Endothelial cell of umbilical vein (primary cell): ENCODE measurements around the gene YIPF1. TPM values are rescaled to one million over a fixed set of nuclear protein-coding genes. Genes with fewer than 3 reads are reported as not detected.

Experiments
- BruUV-seq: library from RNA; stranded (reverse); fragments of 400-500 nt; replicated peaks from 2 replicates; lab custom pipeline; 2021; lab: Mats Ljungman, UMichigan
- CTCF ChIA-PET: fragments of 300-600, 350-600 bp; sonication (Branson Sonifier 250); formaldehyde crosslinking; loops from one replicate; lab custom pipeline; 2021; ENCODE audit warnings: antibody characterized with exemption, inconsistent platforms; lab: Charles Lee
- POLR2A ChIA-PET: fragments of 300-600, 350-600 bp; sonication (Branson Sonifier 250); formaldehyde crosslinking; loops from one replicate; lab custom pipeline; 2021; ENCODE audit warnings: antibody characterized with exemption, inconsistent platforms; lab: Charles Lee
- DNase-seq: peaks from one replicate; pipeline ENCODE4 v3.0.0-alpha.2; 2011; ENCODE audit warnings: low read depth, low spot score
- FAIRE-seq: peaks from 2 replicates; lab custom pipeline; 2011; peaks lifted over from hg19 to GRCh38; lab: Jason Lieb, UNC
- H2AFZ ChIP-seq: 2 replicates; pipeline ENCODE4 v1.6.0; 2012; ENCODE audit warnings: low read depth, low read length, control low read depth, inconsistent platforms
- H3K27ac ChIP-seq: 2 replicates; pipeline ENCODE4 v1.5.1; 2011; ENCODE audit warnings: low read depth, mild to moderate bottlenecking, control low read depth, low read length, moderate library complexity; ENCODE audit not compliant: insufficient read depth
- H3K27me3 ChIP-seq, 2 experiments: 2 replicates each; pipeline versions ENCODE4 v1.6.0 to v1.6.1; 2011; ENCODE audit warnings: low read length in 2 of 2, mixed read lengths in 1 of 2; ENCODE audit not compliant: control insufficient read depth in 2 of 2, insufficient read depth in 2 of 2
- H3K36me3 ChIP-seq, 2 experiments: 2 replicates in 1 of 2; 3 replicates in 1 of 2; pipeline ENCODE4 v1.5.1; 2011; ENCODE audit warnings: low read length in 2 of 2, mild to moderate bottlenecking in 1 of 2, moderate library complexity in 1 of 2; ENCODE audit not compliant: control insufficient read depth in 2 of 2, insufficient read depth in 2 of 2; ENCODE audit errors: extremely low read depth in 1 of 2
- H3K4me1 ChIP-seq: 3 replicates; pipeline ENCODE4 v1.5.1; 2011; ENCODE audit warnings: mild to moderate bottlenecking, low read length; ENCODE audit not compliant: control insufficient read depth, insufficient read depth; ENCODE audit errors: extremely low read depth
- H3K4me2 ChIP-seq: 2 replicates; pipeline ENCODE4 v1.6.1; 2011; ENCODE audit warnings: low read length, control low read depth, mixed read lengths; ENCODE audit not compliant: insufficient read depth
- H3K4me3 ChIP-seq, 3 experiments: fragments of 200-600 bp in 1 of 3; sonication (generic), shearing (Covaris generic) in 1 of 3; replicated peaks in 1 of 3; 2 replicates each; pipeline ENCODE4 v1.5.1; 2011 to 2016; ENCODE audit warnings: control low read depth in 3 of 3, low read length in 3 of 3, mild to moderate bottlenecking in 2 of 3, inconsistent platforms in 1 of 3, low read depth in 1 of 3, moderate library complexity in 1 of 3; ENCODE audit not compliant: insufficient read depth in 1 of 3
- H3K79me2 ChIP-seq: 2 replicates; pipeline ENCODE4 v1.6.0; 2012; ENCODE audit warnings: low read length, inconsistent platforms; ENCODE audit not compliant: control insufficient read depth, insufficient read depth
- H3K9ac ChIP-seq: replicated peaks from 2 replicates; pipeline ENCODE3; 2011; ENCODE audit warnings: low read length, control low read depth; ENCODE audit not compliant: insufficient read depth; ENCODE audit errors: extremely low read depth
- H3K9me1 ChIP-seq: replicated peaks from 3 replicates; pipeline ENCODE4 v1.6.0; 2011; ENCODE audit warnings: mild to moderate bottlenecking, low read length; ENCODE audit not compliant: control insufficient read depth, insufficient read depth; ENCODE audit errors: extremely low read depth
- H3K9me3 ChIP-seq: replicated peaks from 2 replicates; pipeline ENCODE4 v1.5.1; 2012; ENCODE audit warnings: low read length, inconsistent platforms; ENCODE audit not compliant: control insufficient read depth, insufficient read depth
- H4K20me1 ChIP-seq: replicated peaks from 2 replicates; pipeline ENCODE3; 2011; ENCODE audit warnings: mild to moderate bottlenecking, low read length; ENCODE audit not compliant: control insufficient read depth, insufficient read depth; ENCODE audit errors: extremely low read depth
- FOS ChIP-seq: IDR thresholded peaks from 2 replicates; pipeline ENCODE4 v1.6.1; 2011; ENCODE audit warnings: mild to moderate bottlenecking, low read length, moderate library complexity, borderline replicate concordance; ENCODE audit not compliant: insufficient read depth
- GATA2 ChIP-seq: IDR thresholded peaks from 2 replicates; pipeline ENCODE4 v1.7.0; 2011; ENCODE audit warnings: low read depth, mild to moderate bottlenecking, moderate library complexity, mixed read lengths, low read length; ENCODE audit not compliant: insufficient read length, insufficient read depth
- MAX ChIP-seq: IDR thresholded peaks from 2 replicates; pipeline ENCODE4 v1.6.1; 2011; ENCODE audit not compliant: insufficient read depth, insufficient read length
- MYC ChIP-seq: IDR thresholded peaks from one replicate; pipeline ENCODE4 v1.6.1; 2011; ENCODE audit warnings: mild to moderate bottlenecking, low read depth, low read length
- POLR2A ChIP-seq: IDR thresholded peaks from 2 replicates; pipeline ENCODE4 v1.6.1; 2012; ENCODE audit warnings: low read depth, mild to moderate bottlenecking, control low read depth, low read length
- dilution Hi-C: fragments of 300-500 bp; cut with MboI; formaldehyde crosslinking; loops from one replicate; pipeline ENCODE4 v1.15.0; 2019; ENCODE audit warnings: low sequenced_read_pairs; ENCODE audit not compliant: extremely low pct_ligation_motif_present
- intact Hi-C: fragments of 100-400 bp; cut with micrococcal nuclease; formaldehyde crosslinking; loops from one replicate; pipeline ENCODE4 v1.10.0; 2022
- polyA plus RNA-seq, 4 experiments: library from polyadenylated mRNA; depleted of rRNA in 3 of 4; stranded (reverse) in 3 of 4; unstranded in 1 of 4; fragments of >200 nt; gene quantifications; 2 replicates each; pipeline versions ENCODE4 v1.2.1 to v1.2.3, GENCODE V29; 2011 to 2012; ENCODE audit warnings: missing spikeins in 1 of 4
- total RNA-seq: library from RNA; stranded (reverse); gene quantifications from 2 replicates; pipeline ENCODE4 v1.2.3, GENCODE V29; 2021

YIPF1 gene
- total and polyA plus RNA-seq, 2 donors (not counting 3 experiments of a cell fraction or from before 2014, with no cell fraction given): 14.8 to 26.2 TPM

- POLR2A ChIA-PET: no interaction called here
- H4K20me1 ChIP-seq: no peaks in the 10 kb centered on the region
- intact Hi-C loops: no loop called here
- no peaks in the 10 kb centered on the region for H3K27me3 ChIP-seq
- no peak overlapping the region for H3K9ac ChIP-seq
- H3K36me3 ChIP-seq: peaks cover 3 to 4% of the 10 kb centered on the region in 2 experiments
- dilution Hi-C loops: no loop called here
- no peaks in the 10 kb centered on the region for H3K9me3 ChIP-seq
- H2AFZ ChIP-seq: no peak overlapping the region
- H3K79me2 ChIP-seq: no peaks in the 10 kb centered on the region
- no peak overlapping the region for H3K27ac ChIP-seq
- TF ChIP-seq POLR2A (no peak), FOS (no peak), GATA2 (no peak), MAX (no peak), MYC (no peak)
- FAIRE-seq (no peak), DNase-seq (no peak)
- H3K4me2 ChIP-seq: no peak overlapping the region
- no peaks in the 10 kb centered on the region for H3K9me1 ChIP-seq
- H3K4me3 ChIP-seq: no peak overlapping the region
- no peaks in the 10 kb centered on the region for H3K4me1 ChIP-seq
- no TSS peak for BruUV-seq
- CTCF ChIA-PET: no interaction called here
Observed at GRCh38 chr1:53919675-53920066, 30.1 kb upstream of the YIPF1 start.

GRCh38 chr1:53918343-53918742 is 28.7 kb upstream of the YIPF1 start:
- H2AFZ ChIP-seq: no peak overlapping the region
- no peak overlapping the region for H3K4me3 ChIP-seq
- DNase-seq (no peak), FAIRE-seq (no peak)
- TF ChIP-seq MYC (no peak), MAX (no peak)
- no TSS peak for BruUV-seq
- H3K79me2 ChIP-seq: no peaks in the 10 kb centered on the region
- no peaks in the 10 kb centered on the region for H3K9me3 ChIP-seq
- no peaks in the 10 kb centered on the region for H3K27me3 ChIP-seq
- no peaks in the 10 kb centered on the region for H4K20me1 ChIP-seq
- peaks cover 3 to 4% of the 10 kb centered on the region in 2 experiments for H3K36me3 ChIP-seq
- dilution Hi-C loops: no loop called here
- H3K27ac ChIP-seq: no peak overlapping the region
- no peaks in the 10 kb centered on the region for H3K4me1 ChIP-seq
- ChIA-PET CTCF (no interaction called here), POLR2A (no interaction called here)
- no peaks in the 10 kb centered on the region for H3K9me1 ChIP-seq
- intact Hi-C loops: no loop called here
- no peak overlapping the region for H3K9ac ChIP-seq
- no peak overlapping the region for H3K4me2 ChIP-seq
